HK-2 (cell line): ENCODE data around the gene KCNK5.
A peak's percentile ranks its signal among the peaks of the same experiment; 100 is the strongest.

Source experiments
- DNase-seq: peaks from one replicate; pipeline ENCODE4 v3.0.0-alpha.2; 2018; ENCODE audit not compliant: unreplicated experiment

KCNK5 gene

DNA sequence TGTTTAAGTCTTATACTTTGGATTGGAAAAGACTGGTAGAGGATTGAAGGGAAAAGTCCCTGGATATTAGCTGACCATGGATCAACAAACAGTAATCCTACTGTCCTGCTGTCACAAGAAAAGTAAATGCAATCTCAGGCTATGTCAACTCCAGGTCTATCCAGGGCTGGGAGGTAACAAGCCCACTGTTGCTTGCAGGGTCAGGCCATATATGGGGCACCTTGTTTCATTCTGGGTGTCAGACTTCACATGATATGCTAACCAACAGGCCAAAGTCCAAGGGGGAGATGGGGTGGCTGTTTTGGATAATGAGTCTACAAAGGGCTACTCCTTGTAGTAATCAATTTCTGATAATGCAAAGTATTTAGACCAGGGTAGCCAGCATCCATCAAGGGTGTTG is 30.7 kb downstream of the KCNK5 start:
- DNase-seq = no peak

DNA sequence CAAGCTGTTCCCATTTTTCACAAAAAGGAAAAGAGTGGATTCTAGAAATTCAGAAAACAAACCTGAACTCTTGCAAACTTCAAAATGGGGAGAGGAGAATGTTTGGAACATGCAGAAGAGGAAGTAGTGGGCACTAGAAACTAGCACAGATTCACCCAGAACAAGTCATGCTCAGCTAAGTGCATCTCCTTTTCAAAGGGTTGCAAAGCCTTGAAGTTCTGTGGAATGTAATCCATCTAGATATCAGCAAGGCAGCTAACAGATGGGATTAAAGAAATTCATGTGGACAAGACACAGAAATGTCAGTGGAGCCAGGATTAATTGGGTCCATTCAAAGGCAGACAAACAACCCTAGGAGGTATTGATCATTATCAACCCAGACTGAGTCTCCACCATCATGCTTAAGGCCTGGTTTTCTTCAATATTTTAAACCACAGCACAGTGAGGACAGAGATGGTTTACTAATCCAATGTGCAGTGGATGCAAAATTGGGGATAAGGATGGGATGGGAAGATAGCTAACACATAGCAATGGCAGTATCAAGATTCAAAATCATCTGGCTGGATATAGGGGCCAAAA is 31.3 kb downstream of the KCNK5 start:
- DNase-seq = no peak

DNA sequence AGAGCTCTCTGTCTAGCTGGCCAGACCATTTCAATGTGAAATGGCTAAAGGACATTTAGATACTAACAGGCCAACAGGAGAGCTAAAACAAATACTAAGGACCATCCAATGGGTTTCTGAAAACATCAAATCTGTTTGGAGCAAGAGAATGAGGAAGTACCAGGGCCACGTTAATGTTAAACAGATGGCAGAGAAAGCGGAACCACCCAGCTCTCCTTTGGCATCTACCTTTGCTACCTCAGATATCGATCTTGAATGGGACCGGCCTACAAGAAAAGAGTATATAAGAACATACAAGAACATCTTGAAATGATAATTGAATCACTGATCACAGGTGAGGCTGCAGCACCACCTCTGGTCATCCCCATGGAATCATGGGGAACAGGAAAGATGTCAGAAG is 31.8 kb downstream of the KCNK5 start:
- no peak for DNase-seq

GRCh38 chr6:39196673-39197091 is 32.6 kb downstream of the KCNK5 start:
- no peak for DNase-seq

GRCh38 chr6:39195792-39196385 is 33.4 kb downstream of the KCNK5 start:
- DNase-seq = no peak

DNA sequence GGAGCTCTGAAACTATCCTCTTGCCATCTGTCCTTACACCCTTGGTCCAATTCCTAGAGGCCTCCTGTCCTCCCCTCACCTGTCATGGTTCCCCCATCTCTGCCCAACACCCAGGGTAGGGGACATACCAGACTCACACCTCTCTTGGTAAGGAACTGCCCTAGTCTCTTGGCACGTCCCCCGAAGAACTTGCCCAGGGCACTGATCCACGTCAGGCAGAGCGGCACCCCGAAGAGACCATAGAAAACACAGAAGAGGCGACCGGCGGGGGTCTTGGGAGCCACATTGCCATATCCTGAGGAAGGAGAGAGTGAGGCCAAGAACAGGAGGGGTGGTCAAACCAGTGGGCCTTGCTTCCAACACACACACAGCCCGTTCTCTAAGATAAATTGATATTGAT is 34.8 kb downstream of the KCNK5 start:
- DNase-seq = no peak

DNA sequence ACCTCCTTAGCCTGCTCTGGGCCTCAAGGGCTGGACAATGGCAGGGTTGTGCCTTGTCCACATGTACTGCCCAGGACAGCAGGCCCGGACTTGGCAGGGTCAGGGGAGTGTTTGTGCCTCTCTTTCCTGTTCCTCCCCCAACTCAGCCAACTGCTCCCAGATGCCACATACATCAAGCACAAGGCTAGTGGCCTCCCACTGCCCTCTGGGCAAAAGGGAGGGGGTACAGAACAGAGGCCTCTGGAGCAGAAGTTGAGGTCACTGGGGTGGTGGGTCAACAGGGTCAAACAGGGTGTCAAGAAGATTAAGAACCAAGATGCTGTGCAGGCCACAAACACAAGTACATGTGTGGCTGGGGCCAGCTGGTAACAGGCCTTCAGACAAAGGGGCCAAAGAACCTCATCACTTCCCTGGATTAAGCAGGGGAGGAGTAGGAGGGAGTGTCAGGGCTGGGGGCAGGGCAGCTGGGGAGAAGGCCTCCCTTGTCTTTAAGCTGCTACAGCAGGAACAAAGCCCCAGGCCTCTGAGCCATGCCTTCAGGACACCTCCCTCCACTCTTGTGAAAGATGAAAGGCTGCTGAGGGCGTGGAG is 36.0 kb downstream of the KCNK5 start:
- DNase-seq = no peak

GRCh38 chr6:39192736-39193135 is 36.5 kb downstream of the KCNK5 start:
- DNase-seq = no peak

GRCh38 chr6:39191236-39191930 is 37.9 kb downstream of the KCNK5 start:
- DNase-seq = no peak

DNA sequence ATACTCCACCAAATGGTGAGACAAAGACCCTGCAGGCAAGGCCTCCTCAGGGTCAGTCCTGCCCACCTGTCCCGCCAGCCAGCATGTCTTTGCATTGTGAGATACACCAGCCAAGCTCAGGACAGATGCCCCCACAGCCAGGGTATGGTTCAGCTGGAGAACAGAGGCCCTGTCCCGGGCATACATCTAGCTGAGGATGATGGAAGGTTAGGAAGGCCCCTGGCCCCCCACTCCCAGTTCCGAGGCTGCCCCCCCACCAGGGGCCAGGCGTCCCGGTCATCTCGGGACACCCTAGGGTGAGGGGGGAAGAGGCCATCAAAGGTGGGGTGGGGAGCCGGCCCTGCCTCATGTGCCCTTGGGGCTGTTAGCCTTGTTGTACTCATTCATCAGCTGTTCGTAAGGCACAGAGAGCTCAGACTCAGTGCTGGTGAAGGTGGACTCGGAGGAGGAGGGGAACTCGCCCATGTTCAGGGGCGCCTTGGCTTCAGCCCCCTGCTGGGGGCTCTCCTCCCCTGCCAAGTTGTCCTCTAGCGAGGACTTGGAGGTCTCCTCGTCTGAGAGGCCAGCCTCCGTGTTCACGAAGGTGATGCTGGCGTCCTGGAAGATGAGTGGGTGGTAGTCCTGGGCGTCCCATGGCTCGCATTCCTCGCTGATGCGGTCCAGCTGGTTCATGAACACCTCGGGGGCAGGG is 38.6 kb downstream of the KCNK5 start:
- no peak for DNase-seq

- no peak for DNase-seq
Observed at GRCh38 chr6:39189915-39190544, 39.2 kb downstream of the KCNK5 start.

DNA sequence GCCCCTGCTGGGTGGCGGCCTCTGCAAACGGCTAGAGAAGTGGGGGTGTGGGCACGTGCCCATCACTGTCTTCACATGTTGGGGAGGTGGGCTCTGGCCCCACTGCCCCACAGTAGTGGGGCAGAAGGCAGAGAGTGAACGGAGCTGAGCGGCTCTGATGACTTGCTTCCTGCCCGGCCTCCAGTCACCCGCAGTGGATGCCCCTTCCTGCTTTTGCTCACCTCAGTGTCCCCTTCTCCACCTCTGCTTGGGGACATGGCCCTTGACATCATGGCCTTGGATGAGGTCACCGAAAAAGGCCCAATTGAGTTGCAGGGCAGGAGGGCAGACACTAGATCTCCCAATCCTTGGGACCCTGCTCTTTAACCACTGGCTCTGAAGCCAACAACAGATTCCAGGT is 40.1 kb downstream of the KCNK5 start:
- no peak for DNase-seq

GRCh38 chr6:39188571-39188970 is 40.7 kb downstream of the KCNK5 start:
- DNase-seq = no peak

GRCh38 chr6:39188098-39188450 is 41.2 kb downstream of the KCNK5 start:
- DNase-seq = no peak

- peak; percentile 47 for DNase-seq
Observed at GRCh38 chr6:39184906-39185580, 44.2 kb downstream of the KCNK5 start.

DNA sequence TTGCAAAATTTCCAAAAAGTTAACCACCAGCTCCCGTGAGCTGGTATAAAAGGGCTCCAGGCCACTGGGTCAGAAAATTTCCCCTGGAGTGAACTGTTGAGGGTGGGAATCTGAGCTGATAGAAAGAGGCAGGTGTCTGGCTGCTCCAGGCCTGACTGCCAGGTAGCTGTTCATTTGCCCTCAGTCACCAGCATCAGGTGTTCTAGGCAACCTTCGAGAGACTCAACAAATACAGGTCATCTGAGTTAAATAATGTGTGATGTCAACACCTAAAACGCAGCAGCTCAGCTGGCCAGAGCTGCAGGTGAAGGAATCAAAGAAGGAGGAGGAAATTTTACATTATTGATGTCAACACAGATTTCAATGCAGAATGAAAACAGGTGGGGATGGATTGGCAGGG is 46.7 kb downstream of the KCNK5 start:
- no peak for DNase-seq

DNA sequence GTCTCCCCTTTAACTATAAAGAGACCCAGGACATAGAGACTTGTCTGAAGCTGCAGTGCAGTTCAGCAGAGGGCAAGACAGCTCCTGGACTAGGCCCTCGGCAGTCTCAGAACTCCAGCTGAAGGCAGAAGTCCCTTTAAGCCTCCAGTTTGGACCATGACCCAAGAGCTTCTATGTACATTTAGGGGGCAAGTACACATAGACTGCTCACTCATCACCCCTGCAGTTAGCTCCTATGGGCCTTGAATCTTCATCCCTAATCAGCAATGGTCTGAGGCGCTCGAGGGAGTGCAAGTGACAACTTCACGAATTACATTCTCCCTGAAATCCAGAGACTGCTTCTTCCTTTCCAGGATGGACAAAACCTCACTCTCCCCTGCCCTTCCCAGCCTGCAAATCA is 47.4 kb downstream of the KCNK5 start:
- no peak for DNase-seq

- DNase-seq = no peak
Observed at GRCh38 chr6:39181333-39181732, 47.9 kb downstream of the KCNK5 start.

- no peak for DNase-seq
Observed at GRCh38 chr6:39178804-39179203, 50.5 kb downstream of the KCNK5 start.

DNA sequence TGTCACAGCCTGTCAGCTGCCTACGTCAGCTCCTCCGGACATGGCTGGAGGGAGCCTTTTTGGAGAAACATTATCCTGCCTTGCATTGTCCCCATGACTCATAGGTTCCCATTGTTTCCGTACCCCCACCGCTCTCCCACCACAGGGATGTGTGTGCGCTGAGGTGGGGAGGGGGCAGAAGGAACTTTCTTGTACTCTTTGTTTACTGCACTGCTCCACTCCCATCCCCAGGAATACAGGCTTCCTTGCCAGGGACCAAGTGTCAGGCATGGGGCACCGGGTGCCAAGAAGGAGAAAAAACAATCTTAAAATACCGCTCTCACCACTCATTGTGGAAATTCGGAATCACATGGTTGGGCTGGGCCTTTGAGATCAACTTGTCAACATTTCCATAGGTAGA is 51.0 kb downstream of the KCNK5 start:
- no peak for DNase-seq

- no peak for DNase-seq
Observed at GRCh38 chr6:39177130-39177529, 52.1 kb downstream of the KCNK5 start.

DNA sequence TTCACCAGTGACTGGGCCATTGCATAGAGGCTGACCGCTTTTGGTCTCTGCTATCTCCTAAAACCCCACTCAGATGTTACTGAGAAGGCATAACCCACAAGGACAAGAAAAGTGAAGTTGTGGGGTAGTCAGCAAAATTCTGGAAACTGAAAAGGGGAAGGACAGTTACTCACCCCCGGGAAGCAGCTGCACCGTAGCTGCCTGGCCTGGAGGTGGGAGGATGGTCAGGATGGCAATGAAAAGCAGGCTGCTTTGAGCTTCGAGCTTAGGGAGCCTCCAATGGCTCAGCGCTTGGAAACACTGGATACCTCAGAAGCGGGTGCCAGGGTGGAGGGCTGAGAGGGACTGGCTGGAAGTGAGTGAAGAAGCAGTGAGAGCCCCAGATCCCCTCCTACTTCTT is 56.0 kb downstream of the KCNK5 start:
- DNase-seq = no peak
